H1 (cell line): ENCODE data around the gene EIF2B1. TPM values are rescaled to one million over a fixed set of nuclear protein-coding genes. Genes with fewer than 3 reads are reported as not detected.

ENCODE experiments used
- BACH1 ChIP-seq: IDR thresholded peaks from 2 replicates; pipeline ENCODE4 v1.6.1; 2012; ENCODE audit warnings: low read length, improper control_type of control experiment
- CHD7 ChIP-seq: fragments of 300-600 bp; sonication (generic); IDR thresholded peaks from 2 replicates; pipeline ENCODE4 v1.7.1; 2012; ENCODE audit warnings: low read length, moderate library complexity, mild to moderate bottlenecking, inconsistent platforms; ENCODE audit not compliant: insufficient replicate concordance
- JUND ChIP-seq: IDR thresholded peaks from 2 replicates; pipeline ENCODE4 v1.6.1; 2011; ENCODE audit warnings: mild to moderate bottlenecking, improper control_type of control experiment, low read length
- KDM4A ChIP-seq: IDR thresholded peaks from one replicate; pipeline ENCODE4 v1.7.1; 2012; ENCODE audit warnings: low read depth, mild to moderate bottlenecking, moderate library complexity, low read length, inconsistent platforms; ENCODE audit not compliant: severe bottlenecking
- polyA plus RNA-seq, 7 experiments: library from polyadenylated mRNA; depleted of rRNA in 3 of 7; stranded (reverse) in 5 of 7; unstranded in 2 of 7; fragments of >200 nt in 5 of 7; fragments of 200-250 nt in 2 of 7; gene quantifications; 1 replicate in 5 of 7; 2 replicates in 1 of 7; 4 replicates in 1 of 7; pipeline versions ENCODE4 v1.2.1 to v1.2.3, GENCODE V29; 2011 to 2013; ENCODE audit warnings: missing spikeins in 2 of 7, mixed read lengths in 2 of 7
- total RNA-seq: library from RNA; stranded (reverse); fragmentation: NEBNext Ultra II Directional; extraction: Animal tissue kit (Norgen Biotek cat#: 25700); gene quantifications from 2 replicates; pipeline ENCODE4 v1.2.1, GENCODE V29; 2021

Gene EIF2B1
- total and polyA plus RNA-seq, 2 of the 8 experiments (the other 6 are each of a cell fraction or from before 2014, with no cell fraction given) = 24.9 to 49.9 TPM

GRCh38 chr12:123599310-123599709 is 34.2 kb downstream of the EIF2B1 start (continued):
- no peak for TF ChIP-seq CHD7
- no peak for TF ChIP-seq JUND
- no peak for TF ChIP-seq KDM4A
- TF ChIP-seq BACH1 = no peak
